NCI-H2107 treated with DMSO at 0.1 percent for 48 hours (cell line): Measurements from ENCODE around the gene PASK.

Source experiments
- DNase-seq: peaks from one replicate; lab custom pipeline; 2025; ENCODE audit not compliant: unreplicated experiment; lab: John Stamatoyannopoulos, UW

The PASK gene

GRCh38 chr2:241126771-241127202 is 22.5 kb downstream of the PASK start:
- DNase-seq: no peak

GRCh38 chr2:241126201-241126611 is 23.1 kb downstream of the PASK start:
- DNase-seq: no peak

- no peak for DNase-seq
These were observed 23.6 kb downstream of the PASK start for GRCh38 chr2:241125626-241126025.

- no peak for DNase-seq
These were observed 25.3 kb downstream of the PASK start for GRCh38 chr2:241123816-241124536.

- no peak for DNase-seq
These were observed 26.8 kb downstream of the PASK start for GRCh38 chr2:241122376-241123002.

GRCh38 chr2:241121008-241121407 is 28.3 kb downstream of the PASK start:
- no peak for DNase-seq

GRCh38 chr2:241120440-241120839 is 28.8 kb downstream of the PASK start:
- DNase-seq: no peak

- DNase-seq: no peak
These were observed 30.4 kb downstream of the PASK start for GRCh38 chr2:241118737-241119505.

GRCh38 chr2:241116606-241117560 is 32.4 kb downstream of the PASK start:
- DNase-seq: no peak

GRCh38 chr2:241115361-241115760 is 33.9 kb downstream of the PASK start:
- no peak for DNase-seq

- no peak for DNase-seq
These were observed 34.4 kb downstream of the PASK start for GRCh38 chr2:241114836-241115235.

- DNase-seq: no peak
These were observed 36.7 kb downstream of the PASK start for GRCh38 chr2:241112592-241112991.

- DNase-seq: no peak
These were observed 37.2 kb downstream of the PASK start for GRCh38 chr2:241112046-241112445.

- no peak for DNase-seq
These were observed 37.8 kb downstream of the PASK start for GRCh38 chr2:241111440-241111805.

- no peak for DNase-seq
These were observed 38.4 kb downstream of the PASK start for GRCh38 chr2:241110607-241111439.

- DNase-seq: no peak
These were observed 39.1 kb downstream of the PASK start for GRCh38 chr2:241110089-241110606.

GRCh38 chr2:241109210-241110088 is 39.8 kb downstream of the PASK start:
- no peak for DNase-seq

GRCh38 chr2:241108271-241109209 is 40.7 kb downstream of the PASK start:
- no peak for DNase-seq
